ENCODE data around the gene DBH.

The DBH gene

GRCh38 chr9:133605856-133606707 is 30.1 kb upstream of the DBH start:
- H3K9ac ChIP-seq (ENCODE audit: low read length): no peak overlapping the region
- no peak overlapping the region for H3K4me3 ChIP-seq (ENCODE audit: low read length)
- no peaks in the 10 kb centered on the region for H3K9me3 ChIP-seq (ENCODE audit: control insufficient read depth, low read length)
- peaks cover 40% of the 10 kb centered on the region for H3K27me3 ChIP-seq (ENCODE audit: control insufficient read depth, insufficient read depth, low read length)
- H3K4me1 ChIP-seq (ENCODE audit: control insufficient read depth, insufficient read depth, low read length): no peaks in the 10 kb centered on the region
- H3K36me3 ChIP-seq (ENCODE audit: control insufficient read depth, insufficient read depth, low read length): no peaks in the 10 kb centered on the region

GRCh38 chr9:133606708-133607025 is 29.5 kb upstream of the DBH start:
- Histone ChIP-seq H3K36me3 (ENCODE audit: control insufficient read depth, insufficient read depth, low read length) (no peaks in the 10 kb centered on the region), H3K4me1 (ENCODE audit: control insufficient read depth, insufficient read depth, low read length) (no peaks in the 10 kb centered on the region), H3K27me3 (ENCODE audit: control insufficient read depth, insufficient read depth, low read length) (peaks cover 40% of the 10 kb centered on the region), H3K9ac (ENCODE audit: low read length) (no peak overlapping the region), H3K4me3 (ENCODE audit: low read length) (no peak overlapping the region), H3K9me3 (ENCODE audit: control insufficient read depth, low read length) (no peaks in the 10 kb centered on the region)

GRCh38 chr9:133607381-133607780 is 28.8 kb upstream of the DBH start:
- Histone ChIP-seq H3K27me3 (ENCODE audit: control insufficient read depth, insufficient read depth, low read length) (peaks cover 40% of the 10 kb centered on the region), H3K9ac (ENCODE audit: low read length) (no peak overlapping the region)

GRCh38 chr9:133607976-133608375 is 28.2 kb upstream of the DBH start:
- no peak overlapping the region for H3K9ac ChIP-seq (ENCODE audit: low read length)
- no peaks in the 10 kb centered on the region for H3K36me3 ChIP-seq (ENCODE audit: control insufficient read depth, insufficient read depth, low read length)
- H3K4me3 ChIP-seq (ENCODE audit: low read length): no peak overlapping the region
- H3K4me1 ChIP-seq (ENCODE audit: control insufficient read depth, insufficient read depth, low read length): no peaks in the 10 kb centered on the region
- H3K27me3 ChIP-seq (ENCODE audit: control insufficient read depth, insufficient read depth, low read length): peaks cover 40% of the 10 kb centered on the region
- no peaks in the 10 kb centered on the region for H3K9me3 ChIP-seq (ENCODE audit: control insufficient read depth, low read length)

More at GRCh38 chr9:133607381-133607780, 28.8 kb upstream of the DBH start:
- no peaks in the 10 kb centered on the region for H3K36me3 ChIP-seq (ENCODE audit: control insufficient read depth, insufficient read depth, low read length)
- H3K9me3 ChIP-seq (ENCODE audit: control insufficient read depth, low read length): no peaks in the 10 kb centered on the region
- no peaks in the 10 kb centered on the region for H3K4me1 ChIP-seq (ENCODE audit: control insufficient read depth, insufficient read depth, low read length)
- H3K4me3 ChIP-seq (ENCODE audit: low read length): no peak overlapping the region

- Histone ChIP-seq H3K36me3 (ENCODE audit: control insufficient read depth, insufficient read depth, low read length) (no peaks in the 10 kb centered on the region), H3K4me1 (ENCODE audit: control insufficient read depth, insufficient read depth, low read length) (no peaks in the 10 kb centered on the region), H3K9me3 (ENCODE audit: control insufficient read depth, low read length) (no peaks in the 10 kb centered on the region), H3K4me3 (ENCODE audit: low read length) (no peak overlapping the region), H3K27me3 (ENCODE audit: control insufficient read depth, insufficient read depth, low read length) (peaks cover 36% of the 10 kb centered on the region), H3K9ac (ENCODE audit: low read length) (no peak overlapping the region)
Measured at GRCh38 chr9:133608382-133608781, 27.8 kb upstream of the DBH start.

- H3K4me3 ChIP-seq (ENCODE audit: low read length): no peak overlapping the region
- H3K36me3 ChIP-seq (ENCODE audit: control insufficient read depth, insufficient read depth, low read length): no peaks in the 10 kb centered on the region
- no peaks in the 10 kb centered on the region for H3K9me3 ChIP-seq (ENCODE audit: control insufficient read depth, low read length)
- no peaks in the 10 kb centered on the region for H3K4me1 ChIP-seq (ENCODE audit: control insufficient read depth, insufficient read depth, low read length)
- peaks cover 33% of the 10 kb centered on the region for H3K27me3 ChIP-seq (ENCODE audit: control insufficient read depth, insufficient read depth, low read length)
- H3K9ac ChIP-seq (ENCODE audit: low read length): no peak overlapping the region
Measured at GRCh38 chr9:133608889-133609288, 27.3 kb upstream of the DBH start.

- Histone ChIP-seq H3K9me3 (ENCODE audit: control insufficient read depth, low read length) (no peaks in the 10 kb centered on the region), H3K36me3 (ENCODE audit: control insufficient read depth, insufficient read depth, low read length) (no peaks in the 10 kb centered on the region), H3K9ac (ENCODE audit: low read length) (no peak within 1 kb of the TSS), H3K4me3 (ENCODE audit: low read length) (no peak within 1 kb of the TSS), H3K4me1 (ENCODE audit: control insufficient read depth, insufficient read depth, low read length) (no peaks in the 10 kb centered on the region), H3K27me3 (ENCODE audit: control insufficient read depth, insufficient read depth, low read length) (peaks cover 36% of the 10 kb centered on the region)
Measured at GRCh38 chr9:133609311-133610098, 26.7 kb upstream of the DBH start, which contains the start of gene FAM163B. FAM163B (minus strand) TSS chr9:133609389; CDS start chr9:133580223, 29,166 bp downstream.

GRCh38 chr9:133610845-133611244 is 25.3 kb upstream of the DBH start:
- Histone ChIP-seq H3K9ac (ENCODE audit: low read length) (no peak overlapping the region), H3K4me1 (ENCODE audit: control insufficient read depth, insufficient read depth, low read length) (no peaks in the 10 kb centered on the region), H3K27me3 (ENCODE audit: control insufficient read depth, insufficient read depth, low read length) (peaks cover 34% of the 10 kb centered on the region)

GRCh38 chr9:133612051-133612450 is 24.1 kb upstream of the DBH start:
- Histone ChIP-seq H3K27me3 (ENCODE audit: control insufficient read depth, insufficient read depth, low read length) (peaks cover 30% of the 10 kb centered on the region), H3K9ac (ENCODE audit: low read length) (no peak overlapping the region), H3K36me3 (ENCODE audit: control insufficient read depth, insufficient read depth, low read length) (no peaks in the 10 kb centered on the region), H3K9me3 (ENCODE audit: control insufficient read depth, low read length) (no peaks in the 10 kb centered on the region), H3K4me3 (ENCODE audit: low read length) (no peak overlapping the region), H3K4me1 (ENCODE audit: control insufficient read depth, insufficient read depth, low read length) (no peaks in the 10 kb centered on the region)

More at GRCh38 chr9:133610845-133611244, 25.3 kb upstream of the DBH start:
- H3K4me3 ChIP-seq (ENCODE audit: low read length): no peak overlapping the region
- no peaks in the 10 kb centered on the region for H3K36me3 ChIP-seq (ENCODE audit: control insufficient read depth, insufficient read depth, low read length)
- no peaks in the 10 kb centered on the region for H3K9me3 ChIP-seq (ENCODE audit: control insufficient read depth, low read length)

GRCh38 chr9:133612816-133613215 is 23.3 kb upstream of the DBH start:
- no peaks in the 10 kb centered on the region for H3K36me3 ChIP-seq (ENCODE audit: control insufficient read depth, insufficient read depth, low read length)
- H3K4me3 ChIP-seq (ENCODE audit: low read length): no peak overlapping the region
- peaks cover 28% of the 10 kb centered on the region for H3K27me3 ChIP-seq (ENCODE audit: control insufficient read depth, insufficient read depth, low read length)
- H3K4me1 ChIP-seq (ENCODE audit: control insufficient read depth, insufficient read depth, low read length): no peaks in the 10 kb centered on the region
- H3K9me3 ChIP-seq (ENCODE audit: control insufficient read depth, low read length): no peaks in the 10 kb centered on the region
- no peak overlapping the region for H3K9ac ChIP-seq (ENCODE audit: low read length)

GRCh38 chr9:133613432-133613831 is 22.7 kb upstream of the DBH start:
- Histone ChIP-seq H3K9ac (ENCODE audit: low read length) (no peak overlapping the region), H3K27me3 (ENCODE audit: control insufficient read depth, insufficient read depth, low read length) (peaks cover 22% of the 10 kb centered on the region), H3K9me3 (ENCODE audit: control insufficient read depth, low read length) (no peaks in the 10 kb centered on the region), H3K36me3 (ENCODE audit: control insufficient read depth, insufficient read depth, low read length) (no peaks in the 10 kb centered on the region), H3K4me3 (ENCODE audit: low read length) (no peak overlapping the region), H3K4me1 (ENCODE audit: control insufficient read depth, insufficient read depth, low read length) (no peaks in the 10 kb centered on the region)

- H3K27me3 ChIP-seq (ENCODE audit: control insufficient read depth, insufficient read depth, low read length): peaks cover 21% of the 10 kb centered on the region
Measured at GRCh38 chr9:133614056-133614455, 22.1 kb upstream of the DBH start.

More at GRCh38 chr9:133614056-133614455, 22.1 kb upstream of the DBH start:
- Histone ChIP-seq H3K4me3 (ENCODE audit: low read length) (no peak overlapping the region), H3K9me3 (ENCODE audit: control insufficient read depth, low read length) (no peaks in the 10 kb centered on the region), H3K4me1 (ENCODE audit: control insufficient read depth, insufficient read depth, low read length) (no peaks in the 10 kb centered on the region), H3K9ac (ENCODE audit: low read length) (no peak overlapping the region), H3K36me3 (ENCODE audit: control insufficient read depth, insufficient read depth, low read length) (no peaks in the 10 kb centered on the region)

Data from mucosa of stomach (tissue), 1 donor.